ENCODE data around the gene TEAD4. TPM values are rescaled to one million over a fixed set of nuclear protein-coding genes. Genes with fewer than 3 reads are reported as not detected.

TEAD4 gene
- polyA plus RNA-seq (2013, experiment 1 of 4): 32.5 TPM
- polyA plus RNA-seq (2013, experiment 2 of 4): 26.9 TPM
- polyA plus RNA-seq (2013, experiment 3 of 4): 20.7 TPM
- polyA plus RNA-seq (2013, experiment 4 of 4): 20.6 TPM

GRCh38 chr12:2959192-2959504, at the start of gene TEAD4:
Gene TEAD4 (plus strand): TSS chr12:2959397.
- Histone ChIP-seq H3K9me3 (ENCODE audit: control insufficient read depth, low read length) (no peaks in the 10 kb centered on the region), H3K4me1 (ENCODE audit: control insufficient read depth, insufficient read depth, low read length) (peaks cover 30% of the 10 kb centered on the region), H3K27ac (ENCODE audit: insufficient read depth, low read depth, low read length, poor library complexity, severe bottlenecking) (peak within 1 kb of the TSS; percentile 63), H3K27me3 (ENCODE audit: control insufficient read depth, insufficient read depth, low read length, poor library complexity, severe bottlenecking) (peaks cover 41% of the 10 kb centered on the region), H3K36me3 (ENCODE audit: control insufficient read depth, insufficient read depth, low read length) (no peaks in the 10 kb centered on the region), H3K4me3 (ENCODE audit: insufficient read depth, low read depth, low read length) (peak within 1 kb of the TSS; percentile 46)
- 0% methylated on average over 50 of the region's 50 CpGs for WGBS, 2 experiments

- Histone ChIP-seq H3K9me3 (ENCODE audit: control insufficient read depth, low read length) (no peaks in the 10 kb centered on the region), H3K27ac (ENCODE audit: insufficient read depth, low read depth, low read length, poor library complexity, severe bottlenecking) (no peak overlapping the region), H3K4me1 (ENCODE audit: control insufficient read depth, insufficient read depth, low read length) (no peaks in the 10 kb centered on the region), H3K4me3 (ENCODE audit: insufficient read depth, low read depth, low read length) (no peak overlapping the region), H3K27me3 (ENCODE audit: control insufficient read depth, insufficient read depth, low read length, poor library complexity, severe bottlenecking) (no peaks in the 10 kb centered on the region), H3K36me3 (ENCODE audit: control insufficient read depth, insufficient read depth, low read length) (no peaks in the 10 kb centered on the region)
- 91 to 94% methylated on average over 3 of the region's 3 CpGs for WGBS, 2 experiments
Measured at GRCh38 chr12:2912216-2912575, 47.0 kb upstream of the TEAD4 start.

GRCh38 chr12:2919249-2919648, 39.9 kb upstream of the TEAD4 start:
- WGBS, 2 experiments: 91 to 98% methylated on average over 2 of the region's 2 CpGs
- Histone ChIP-seq H3K9me3 (ENCODE audit: control insufficient read depth, low read length) (no peaks in the 10 kb centered on the region), H3K36me3 (ENCODE audit: control insufficient read depth, insufficient read depth, low read length) (peaks cover 17% of the 10 kb centered on the region)

GRCh38 chr12:2922329-2922728, 36.9 kb upstream of the TEAD4 start:
- Histone ChIP-seq H3K4me3 (ENCODE audit: insufficient read depth, low read depth, low read length) (no peak overlapping the region), H3K9me3 (ENCODE audit: control insufficient read depth, low read length) (no peaks in the 10 kb centered on the region), H3K27me3 (ENCODE audit: control insufficient read depth, insufficient read depth, low read length, poor library complexity, severe bottlenecking) (no peaks in the 10 kb centered on the region), H3K27ac (ENCODE audit: insufficient read depth, low read depth, low read length, poor library complexity, severe bottlenecking) (no peak overlapping the region), H3K36me3 (ENCODE audit: control insufficient read depth, insufficient read depth, low read length) (peaks cover 17% of the 10 kb centered on the region), H3K4me1 (ENCODE audit: control insufficient read depth, insufficient read depth, low read length) (no peaks in the 10 kb centered on the region)
- 71 to 78% methylated on average over 2 of the region's 2 CpGs for WGBS, 2 experiments

More at GRCh38 chr12:2919249-2919648, 39.9 kb upstream of the TEAD4 start:
- no peak overlapping the region for H3K4me3 ChIP-seq (ENCODE audit: insufficient read depth, low read depth, low read length)
- no peaks in the 10 kb centered on the region for H3K27me3 ChIP-seq (ENCODE audit: control insufficient read depth, insufficient read depth, low read length, poor library complexity, severe bottlenecking)
- H3K4me1 ChIP-seq (ENCODE audit: control insufficient read depth, insufficient read depth, low read length): no peaks in the 10 kb centered on the region
- H3K27ac ChIP-seq (ENCODE audit: insufficient read depth, low read depth, low read length, poor library complexity, severe bottlenecking): no peak overlapping the region

GRCh38 chr12:2923057-2923456, 36.1 kb upstream of the TEAD4 start:
- H3K4me1 ChIP-seq (ENCODE audit: control insufficient read depth, insufficient read depth, low read length): no peaks in the 10 kb centered on the region
- H3K4me3 ChIP-seq (ENCODE audit: insufficient read depth, low read depth, low read length): no peak overlapping the region
- 95% methylated on average over 9 of the region's 9 CpGs for WGBS, 2 experiments
- no peaks in the 10 kb centered on the region for H3K27me3 ChIP-seq (ENCODE audit: control insufficient read depth, insufficient read depth, low read length, poor library complexity, severe bottlenecking)
- no peak overlapping the region for H3K27ac ChIP-seq (ENCODE audit: insufficient read depth, low read depth, low read length, poor library complexity, severe bottlenecking)
- H3K9me3 ChIP-seq (ENCODE audit: control insufficient read depth, low read length): no peaks in the 10 kb centered on the region
- H3K36me3 ChIP-seq (ENCODE audit: control insufficient read depth, insufficient read depth, low read length): peaks cover 17% of the 10 kb centered on the region

GRCh38 chr12:2924019-2924418, 35.2 kb upstream of the TEAD4 start:
- Histone ChIP-seq H3K36me3 (ENCODE audit: control insufficient read depth, insufficient read depth, low read length) (peaks cover 17% of the 10 kb centered on the region), H3K27me3 (ENCODE audit: control insufficient read depth, insufficient read depth, low read length, poor library complexity, severe bottlenecking) (no peaks in the 10 kb centered on the region), H3K9me3 (ENCODE audit: control insufficient read depth, low read length) (no peaks in the 10 kb centered on the region), H3K4me3 (ENCODE audit: insufficient read depth, low read depth, low read length) (no peak overlapping the region), H3K4me1 (ENCODE audit: control insufficient read depth, insufficient read depth, low read length) (no peaks in the 10 kb centered on the region), H3K27ac (ENCODE audit: insufficient read depth, low read depth, low read length, poor library complexity, severe bottlenecking) (no peak overlapping the region)
- 97 to 98% methylated on average over 3 of the region's 3 CpGs for WGBS, 2 experiments

GRCh38 chr12:2925322-2925995, 33.7 kb upstream of the TEAD4 start:
- 95 to 97% methylated on average over 6 of the region's 6 CpGs for WGBS, 2 experiments
- H3K4me3 ChIP-seq (ENCODE audit: insufficient read depth, low read depth, low read length): no peak overlapping the region
- H3K27me3 ChIP-seq (ENCODE audit: control insufficient read depth, insufficient read depth, low read length, poor library complexity, severe bottlenecking): no peaks in the 10 kb centered on the region
- H3K27ac ChIP-seq (ENCODE audit: insufficient read depth, low read depth, low read length, poor library complexity, severe bottlenecking): no peak overlapping the region
- peaks cover 17% of the 10 kb centered on the region for H3K36me3 ChIP-seq (ENCODE audit: control insufficient read depth, insufficient read depth, low read length)
- no peaks in the 10 kb centered on the region for H3K9me3 ChIP-seq (ENCODE audit: control insufficient read depth, low read length)
- no peaks in the 10 kb centered on the region for H3K4me1 ChIP-seq (ENCODE audit: control insufficient read depth, insufficient read depth, low read length)

GRCh38 chr12:2930865-2931264, 28.3 kb upstream of the TEAD4 start:
- Histone ChIP-seq H3K9me3 (ENCODE audit: control insufficient read depth, low read length) (no peaks in the 10 kb centered on the region), H3K4me3 (ENCODE audit: insufficient read depth, low read depth, low read length) (no peak overlapping the region), H3K27me3 (ENCODE audit: control insufficient read depth, insufficient read depth, low read length, poor library complexity, severe bottlenecking) (no peaks in the 10 kb centered on the region), H3K27ac (ENCODE audit: insufficient read depth, low read depth, low read length, poor library complexity, severe bottlenecking) (no peak overlapping the region), H3K36me3 (ENCODE audit: control insufficient read depth, insufficient read depth, low read length) (peaks cover 19% of the 10 kb centered on the region), H3K4me1 (ENCODE audit: control insufficient read depth, insufficient read depth, low read length) (no peaks in the 10 kb centered on the region)
- WGBS, 2 experiments: 95 to 98% methylated on average over 7 to 8 of the region's 8 CpGs

- Histone ChIP-seq H3K36me3 (ENCODE audit: control insufficient read depth, insufficient read depth, low read length) (peaks cover 19% of the 10 kb centered on the region), H3K27ac (ENCODE audit: insufficient read depth, low read depth, low read length, poor library complexity, severe bottlenecking) (no peak overlapping the region), H3K4me3 (ENCODE audit: insufficient read depth, low read depth, low read length) (no peak overlapping the region), H3K27me3 (ENCODE audit: control insufficient read depth, insufficient read depth, low read length, poor library complexity, severe bottlenecking) (no peaks in the 10 kb centered on the region), H3K9me3 (ENCODE audit: control insufficient read depth, low read length) (no peaks in the 10 kb centered on the region), H3K4me1 (ENCODE audit: control insufficient read depth, insufficient read depth, low read length) (no peaks in the 10 kb centered on the region)
- WGBS, 2 experiments: 94 to 96% methylated on average over 6 of the region's 6 CpGs
Measured at GRCh38 chr12:2933586-2933985, 25.6 kb upstream of the TEAD4 start.

- H3K4me1 ChIP-seq (ENCODE audit: control insufficient read depth, insufficient read depth, low read length): no peaks in the 10 kb centered on the region
- H3K27ac ChIP-seq (ENCODE audit: insufficient read depth, low read depth, low read length, poor library complexity, severe bottlenecking): no peak overlapping the region
- H3K4me3 ChIP-seq (ENCODE audit: insufficient read depth, low read depth, low read length): no peak overlapping the region
- 91 to 94% methylated on average over 6 of the region's 6 CpGs for WGBS, 2 experiments
- peaks cover 27% of the 10 kb centered on the region for H3K36me3 ChIP-seq (ENCODE audit: control insufficient read depth, insufficient read depth, low read length)
- H3K27me3 ChIP-seq (ENCODE audit: control insufficient read depth, insufficient read depth, low read length, poor library complexity, severe bottlenecking): no peaks in the 10 kb centered on the region
- no peaks in the 10 kb centered on the region for H3K9me3 ChIP-seq (ENCODE audit: control insufficient read depth, low read length)
Measured at GRCh38 chr12:2934371-2934770, 24.8 kb upstream of the TEAD4 start.
